HG03342 (cell line): ENCODE results near the gene SMOC1.

Experiments
- ATAC-seq: cut with Tn5 transposase; IDR thresholded peaks from one replicate; pipeline ENCODE4 v1.9.1; 2021; ENCODE audit warnings: mild to moderate bottlenecking, moderate library complexity; ENCODE audit not compliant: unreplicated experiment

SMOC1 gene

GRCh38 chr14:70077005-70077404, 197.8 kb downstream of the SMOC1 start:
- ATAC-seq = no peak

DNA sequence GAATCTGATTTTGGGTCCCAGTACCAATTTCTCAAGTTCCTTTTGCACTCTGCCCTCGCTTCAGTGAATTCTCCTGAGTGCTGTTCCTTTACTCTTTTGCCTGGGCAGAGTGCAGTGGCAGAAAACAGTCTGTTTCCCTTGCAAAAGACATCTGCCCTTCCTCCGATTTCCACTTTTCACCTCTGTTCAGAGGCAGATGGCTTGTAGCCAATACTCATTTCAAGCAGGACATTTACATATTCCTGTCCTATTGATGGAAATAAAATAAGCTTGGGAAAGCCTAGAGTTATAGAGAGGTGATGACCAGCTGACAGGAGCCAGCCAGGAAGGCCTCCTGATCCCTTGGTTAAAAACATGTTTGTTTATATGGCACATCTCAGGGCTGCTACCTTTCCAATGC, 198.5 kb downstream of the SMOC1 start:
- ATAC-seq = no peak

DNA sequence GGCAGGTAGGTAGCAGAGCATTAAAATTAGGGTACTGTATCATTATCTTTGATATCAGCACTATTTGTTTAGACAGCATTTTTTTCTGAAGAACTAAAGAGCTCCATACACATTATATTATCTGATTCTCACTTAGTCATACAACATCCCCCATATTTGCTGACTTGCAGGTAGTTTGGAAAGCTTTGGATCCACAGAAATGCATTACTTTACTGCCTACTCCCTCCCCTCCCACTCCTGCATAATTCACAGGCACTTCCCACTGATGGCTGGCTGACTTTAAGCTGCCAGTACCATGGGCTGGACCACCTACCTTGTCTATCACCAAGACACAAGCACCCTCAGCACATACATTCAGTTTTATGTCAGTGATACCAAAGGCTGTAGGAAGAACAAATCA, 199.1 kb downstream of the SMOC1 start:
- no peak for ATAC-seq

GRCh38 chr14:70080076-70080475, 200.9 kb downstream of the SMOC1 start:
- ATAC-seq = no peak
